Astrocyte of the cerebellum (primary cell): Measurements from ENCODE around the gene PIGT.
A peak's percentile ranks its signal among the peaks of the same experiment; 100 is the strongest.

Experiments used
- DNase-seq: peaks from one replicate; pipeline ENCODE4 v3.0.0-alpha.2; 2011; ENCODE audit warnings: low read depth
- H3K4me3 ChIP-seq: 2 replicates; pipeline ENCODE4 v1.5.1; 2011; ENCODE audit warnings: mild to moderate bottlenecking, low read depth, low read length, moderate library complexity
- in situ Hi-C: cut with HindIII; loops from 2 replicates; pipeline ENCODE4 v1.10.0; 2017; ENCODE audit warnings: low sequenced_read_pairs
- TF ChIP-seq, protein P1 (sequence below): IDR thresholded peaks from 2 replicates; pipeline ENCODE4 v1.5.1; 2012; ENCODE audit warnings: low read length, low read depth, moderate library complexity, mild to moderate bottlenecking; ENCODE audit errors: missing control alignments

PIGT gene

GRCh38 chr20:45412653-45413052 lies 3.3 kb upstream of the PIGT start:
- no peak for DNase-seq
- H3K4me3 ChIP-seq = no peak overlapping the region
- in situ Hi-C loops = no loop called here
- TF ChIP-seq, protein P1, sequence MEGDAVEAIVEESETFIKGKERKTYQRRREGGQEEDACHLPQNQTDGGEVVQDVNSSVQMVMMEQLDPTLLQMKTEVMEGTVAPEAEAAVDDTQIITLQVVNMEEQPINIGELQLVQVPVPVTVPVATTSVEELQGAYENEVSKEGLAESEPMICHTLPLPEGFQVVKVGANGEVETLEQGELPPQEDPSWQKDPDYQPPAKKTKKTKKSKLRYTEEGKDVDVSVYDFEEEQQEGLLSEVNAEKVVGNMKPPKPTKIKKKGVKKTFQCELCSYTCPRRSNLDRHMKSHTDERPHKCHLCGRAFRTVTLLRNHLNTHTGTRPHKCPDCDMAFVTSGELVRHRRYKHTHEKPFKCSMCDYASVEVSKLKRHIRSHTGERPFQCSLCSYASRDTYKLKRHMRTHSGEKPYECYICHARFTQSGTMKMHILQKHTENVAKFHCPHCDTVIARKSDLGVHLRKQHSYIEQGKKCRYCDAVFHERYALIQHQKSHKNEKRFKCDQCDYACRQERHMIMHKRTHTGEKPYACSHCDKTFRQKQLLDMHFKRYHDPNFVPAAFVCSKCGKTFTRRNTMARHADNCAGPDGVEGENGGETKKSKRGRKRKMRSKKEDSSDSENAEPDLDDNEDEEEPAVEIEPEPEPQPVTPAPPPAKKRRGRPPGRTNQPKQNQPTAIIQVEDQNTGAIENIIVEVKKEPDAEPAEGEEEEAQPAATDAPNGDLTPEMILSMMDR = no peak

DNA sequence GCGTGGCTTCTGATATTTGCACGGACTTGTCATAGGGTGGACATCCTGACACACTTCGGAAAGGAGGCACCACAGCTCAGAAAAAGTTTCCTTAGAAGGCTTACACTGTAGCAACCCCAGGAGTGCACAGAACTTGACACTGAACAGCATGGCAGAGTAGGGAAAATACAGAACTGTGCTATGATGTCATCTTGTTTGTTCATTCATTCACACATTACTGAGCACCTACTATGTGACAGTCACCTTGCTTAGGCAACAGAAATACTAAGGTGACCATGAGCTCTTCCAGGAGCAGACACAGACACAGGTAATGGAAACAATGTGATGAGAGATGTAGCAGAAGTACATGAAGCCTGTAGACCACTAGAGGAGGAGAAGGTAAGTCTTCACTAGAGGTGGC lies 2.5 kb upstream of the PIGT start:
- no peak overlapping the region for H3K4me3 ChIP-seq
- in situ Hi-C loops = no loop called here
- TF ChIP-seq, protein P1 = no peak
- no peak for DNase-seq

DNA sequence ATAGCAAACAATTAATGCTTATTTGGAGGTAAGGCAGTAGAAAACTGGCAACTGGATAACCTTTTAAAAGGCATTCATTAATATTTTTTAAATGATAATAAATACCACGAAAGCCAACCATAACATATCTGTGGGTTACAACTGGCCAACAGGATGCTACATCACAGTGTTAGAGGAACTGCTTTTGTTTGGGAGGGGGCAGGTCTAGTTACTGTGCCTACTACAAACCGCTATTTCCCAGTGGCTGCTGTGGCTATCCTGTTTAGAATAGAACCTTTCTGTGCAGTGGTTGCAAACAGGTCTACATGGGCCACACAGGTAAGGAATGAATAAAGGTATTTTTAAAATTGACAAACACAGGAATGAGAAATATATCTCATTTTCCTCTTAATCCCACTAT lies 976 bp downstream of the PIGT start:
- peak overlapping the region; percentile 86 for H3K4me3 ChIP-seq
- DNase-seq = no peak
- TF ChIP-seq, protein P1 = no peak
- in situ Hi-C loops = no loop called here

- in situ Hi-C loops = no loop called here
- H3K4me3 ChIP-seq = no peak overlapping the region
- TF ChIP-seq, protein P1 = no peak
- peak; percentile 99 for DNase-seq
Observed at GRCh38 chr20:45419188-45420091, 3.5 kb downstream of the PIGT start.

GRCh38 chr20:45420125-45420524 lies 4.2 kb downstream of the PIGT start:
- no peak for DNase-seq
- H3K4me3 ChIP-seq = no peak overlapping the region
- in situ Hi-C loops = no loop called here
- TF ChIP-seq, protein P1 = no peak

GRCh38 chr20:45423700-45424099 lies 7.8 kb downstream of the PIGT start:
- TF ChIP-seq, protein P1 = no peak
- in situ Hi-C loops = no loop called here
- H3K4me3 ChIP-seq = no peak overlapping the region
- DNase-seq = no peak
